H7 (cell line): ENCODE data around the gene ZDHHC19. TPM values are rescaled to one million over a fixed set of nuclear protein-coding genes. Genes with fewer than 3 reads are reported as not detected.
"Not testable (repeated sequence)": the region's sequence is repeated elsewhere in the genome, so short reads cannot be mapped to it uniquely, and the experiment has no call there.

ENCODE experiments used
- DNase-seq: peaks from one replicate; pipeline ENCODE4 v3.0.0; 2012
- H3K27me3 ChIP-seq: 2 replicates; pipeline ENCODE4 v1.6.0; 2011; ENCODE audit warnings: mild to moderate bottlenecking, low read length; ENCODE audit not compliant: control insufficient read depth, insufficient read depth
- H3K36me3 ChIP-seq: replicated peaks from 2 replicates; pipeline ENCODE4 v1.5.1; 2011; ENCODE audit warnings: low read length; ENCODE audit not compliant: control insufficient read depth, insufficient read depth
- H3K4me3 ChIP-seq: 2 replicates; pipeline ENCODE4 v1.5.1; 2011; ENCODE audit warnings: low read depth, mild to moderate bottlenecking, control low read depth, low read length, moderate library complexity; ENCODE audit not compliant: insufficient read depth
- total RNA-seq: library from RNA; depleted of rRNA; stranded (reverse); fragments of >200 nt; shearing (Covaris generic); gene quantifications from 2 replicates; pipeline ENCODE4 v1.2.3, GENCODE V29; 2014

Gene ZDHHC19
- total RNA-seq, 1 experiment from 2014 or later: not detected

DNA sequence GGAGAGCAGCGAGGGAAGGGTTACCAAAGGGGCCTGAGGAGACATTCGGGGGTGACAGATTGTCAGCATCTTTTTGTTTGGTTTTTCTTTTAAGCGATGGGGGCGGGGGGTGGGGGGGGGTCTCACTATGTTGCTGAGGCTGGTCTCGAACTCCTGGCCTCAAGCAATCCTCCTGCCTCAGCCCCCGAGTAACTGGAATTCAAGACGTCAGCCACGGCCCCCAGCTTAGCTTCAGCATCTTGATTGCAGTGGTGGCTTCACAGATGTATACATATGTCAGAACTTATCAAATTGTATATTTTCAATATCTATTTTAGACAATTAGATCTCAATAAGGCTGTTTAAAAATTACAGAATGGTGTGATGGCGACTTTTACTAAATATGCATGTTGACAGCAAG is 30.9 kb downstream of the ZDHHC19 start:
- no peaks in the 10 kb centered on the region for H3K36me3 ChIP-seq
- H3K27me3 ChIP-seq: no peaks in the 10 kb centered on the region
- DNase-seq: no peak
- H3K4me3 ChIP-seq: no peak overlapping the region

DNA sequence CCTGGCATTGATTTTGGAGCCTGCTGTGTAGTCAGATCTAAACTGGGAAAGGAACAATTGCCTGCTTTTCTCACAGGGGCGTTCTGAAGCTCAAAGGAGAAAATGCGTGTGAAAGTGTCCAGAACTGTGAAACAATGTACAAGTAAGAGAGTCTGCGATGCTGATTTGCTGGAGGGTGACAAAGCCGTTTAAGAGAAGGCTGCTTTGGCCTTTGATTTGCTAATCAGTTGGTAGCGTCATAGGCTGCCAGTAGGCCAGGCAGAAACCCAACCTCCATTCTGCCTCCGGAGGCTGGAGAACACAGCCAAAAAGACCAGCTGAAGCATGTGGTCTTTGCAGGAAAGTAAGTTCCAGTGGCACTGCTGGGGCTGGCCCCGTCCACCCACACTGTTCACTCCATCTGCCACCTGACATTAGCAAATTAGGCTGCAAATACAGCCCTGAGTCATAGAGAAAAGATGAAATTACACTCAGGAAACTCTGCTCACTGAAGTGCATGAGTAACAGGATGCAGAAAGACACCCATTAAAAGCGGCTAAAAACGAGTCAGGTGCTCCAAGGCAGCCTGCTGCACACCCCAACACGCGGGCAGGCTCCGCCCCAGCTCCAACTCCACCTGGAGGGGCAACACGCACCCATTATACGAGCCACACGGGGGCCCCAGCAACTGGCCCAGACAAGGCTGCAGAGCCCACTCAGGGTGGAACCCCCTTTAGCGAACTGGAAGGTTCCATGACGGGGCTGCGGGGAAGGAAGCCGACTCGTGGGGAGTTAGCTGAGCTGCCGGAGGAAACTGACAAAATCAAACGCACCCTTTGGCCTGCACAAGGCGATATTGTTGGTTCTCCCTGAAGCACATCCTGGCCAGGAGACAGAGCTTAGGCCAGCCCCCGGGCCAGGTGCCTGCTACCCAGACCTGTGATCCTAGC is 31.6 kb downstream of the ZDHHC19 start:
- peak; percentile 83 for DNase-seq
- H3K4me3 ChIP-seq: no peak overlapping the region

DNA sequence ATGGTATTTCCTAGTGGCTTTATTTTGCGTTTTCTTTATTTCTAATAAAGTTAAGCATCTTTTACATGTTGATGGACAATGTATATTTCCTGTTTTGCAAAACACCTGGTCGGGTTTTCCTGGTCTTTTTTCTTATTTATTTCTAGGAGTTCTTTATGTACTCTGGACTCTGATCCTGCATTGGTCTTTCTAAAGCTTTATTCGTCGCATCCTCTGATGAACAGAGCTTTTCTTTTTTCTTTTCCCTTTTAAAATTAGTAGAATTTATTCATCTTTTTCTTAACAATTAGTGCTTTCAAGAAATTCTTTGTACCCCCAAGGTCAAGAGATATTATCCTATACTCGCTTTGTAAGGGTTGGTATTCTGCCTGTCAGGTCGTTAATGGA is 32.2 kb downstream of the ZDHHC19 start:
- Histone ChIP-seq H3K4me3 (no peak overlapping the region), H3K27me3 (no peaks in the 10 kb centered on the region), H3K36me3 (no peaks in the 10 kb centered on the region)
- DNase-seq: no peak

More for the DNA sequence above, 31.6 kb downstream of the ZDHHC19 start:
- H3K27me3 ChIP-seq: no peaks in the 10 kb centered on the region
- H3K36me3 ChIP-seq: no peaks in the 10 kb centered on the region

DNA sequence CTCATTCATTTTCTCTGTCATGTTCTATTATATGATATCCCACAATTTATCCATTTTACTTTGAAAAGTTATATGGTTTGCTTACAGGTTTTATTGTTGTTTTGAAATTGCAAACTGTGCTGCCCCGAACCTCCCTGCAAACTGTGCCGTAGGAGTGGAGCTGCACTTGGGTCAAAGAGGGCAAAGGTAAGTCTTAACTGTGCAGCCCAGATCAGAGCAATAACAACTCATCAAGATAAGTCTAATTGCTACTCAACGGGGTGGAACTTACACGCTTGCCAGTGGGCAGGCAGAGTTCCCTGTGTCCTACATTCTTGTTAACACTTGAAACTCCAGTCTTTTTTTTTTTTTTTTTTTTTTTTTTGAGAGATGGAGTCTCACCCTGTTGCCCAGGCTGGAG is 33.2 kb downstream of the ZDHHC19 start:
- H3K36me3 ChIP-seq: no peaks in the 10 kb centered on the region
- H3K4me3 ChIP-seq: no peak overlapping the region
- H3K27me3 ChIP-seq: no peaks in the 10 kb centered on the region
- peak; percentile 27 for DNase-seq

DNA sequence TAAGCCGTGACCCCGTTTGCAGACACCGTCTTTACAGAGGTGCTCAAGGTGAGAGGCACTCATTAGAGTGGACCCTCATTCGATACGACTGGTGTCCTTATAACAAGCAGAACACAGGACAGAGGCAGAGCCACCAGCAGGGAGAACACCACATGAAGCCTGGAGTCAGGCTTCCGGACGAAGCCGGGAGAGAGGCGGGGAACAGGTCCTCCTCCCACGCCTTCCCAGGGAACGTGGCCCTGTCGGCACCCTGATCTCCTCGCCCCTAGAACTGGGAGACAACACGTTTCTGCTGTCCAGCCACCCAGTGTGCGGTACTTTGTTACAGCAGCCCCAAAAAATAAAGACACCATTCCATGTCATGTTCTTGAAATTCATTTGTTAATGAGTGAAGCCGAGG is 33.6 kb downstream of the ZDHHC19 start:
- H3K4me3 ChIP-seq: no peak overlapping the region
- no peaks in the 10 kb centered on the region for H3K27me3 ChIP-seq
- no peaks in the 10 kb centered on the region for H3K36me3 ChIP-seq
- peak; percentile 43 for DNase-seq

DNA sequence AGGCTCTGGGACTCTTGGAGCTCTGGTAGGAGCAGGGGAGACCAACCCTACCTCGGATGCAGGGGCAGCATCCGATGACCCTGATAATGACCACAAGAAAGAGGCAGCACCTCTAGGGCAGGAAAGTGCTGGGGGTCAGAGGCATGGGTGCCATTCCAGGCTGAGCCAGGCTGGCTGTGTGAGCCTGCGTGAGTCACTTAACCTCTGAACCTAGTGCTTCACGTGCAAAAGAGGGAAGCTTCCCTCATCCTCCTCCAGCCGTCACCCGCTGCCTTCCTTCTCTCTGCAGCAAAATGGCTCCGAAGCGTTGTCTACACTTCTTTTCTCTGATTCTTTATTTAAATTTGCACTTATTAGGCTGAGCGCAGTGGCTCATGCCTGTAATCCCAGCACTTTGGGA is 35.5 kb downstream of the ZDHHC19 start:
- no peaks in the 10 kb centered on the region for H3K27me3 ChIP-seq
- peak; percentile 42 for DNase-seq
- no peak overlapping the region for H3K4me3 ChIP-seq
- no peaks in the 10 kb centered on the region for H3K36me3 ChIP-seq

DNA sequence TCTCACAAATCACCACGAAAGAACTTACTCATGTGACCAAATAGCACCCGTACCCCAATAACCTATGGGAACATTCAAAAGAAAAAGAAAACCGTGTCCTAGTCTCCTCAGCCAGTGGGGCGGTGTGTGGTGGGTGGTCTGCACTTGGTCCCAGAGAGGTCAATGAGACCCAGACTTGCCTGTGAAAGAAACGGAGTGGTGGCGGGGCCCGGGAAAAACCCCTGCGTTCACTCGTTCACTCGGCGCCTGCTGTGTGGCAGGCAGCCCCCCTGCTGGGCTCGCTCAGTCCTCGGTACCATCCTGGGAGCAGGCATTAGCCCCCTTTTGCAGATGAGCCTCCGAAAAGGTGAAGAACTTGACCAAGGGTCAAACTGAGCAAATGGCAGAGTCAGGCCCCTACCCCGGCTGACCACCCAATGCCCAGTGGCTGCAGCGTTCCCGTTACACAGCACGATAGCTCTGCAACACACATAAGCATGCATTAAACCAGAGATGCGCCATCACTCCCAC is 36.0 kb downstream of the ZDHHC19 start:
- peak; percentile 49 for DNase-seq
- no peak overlapping the region for H3K4me3 ChIP-seq
- no peaks in the 10 kb centered on the region for H3K27me3 ChIP-seq
- H3K36me3 ChIP-seq: no peaks in the 10 kb centered on the region

DNA sequence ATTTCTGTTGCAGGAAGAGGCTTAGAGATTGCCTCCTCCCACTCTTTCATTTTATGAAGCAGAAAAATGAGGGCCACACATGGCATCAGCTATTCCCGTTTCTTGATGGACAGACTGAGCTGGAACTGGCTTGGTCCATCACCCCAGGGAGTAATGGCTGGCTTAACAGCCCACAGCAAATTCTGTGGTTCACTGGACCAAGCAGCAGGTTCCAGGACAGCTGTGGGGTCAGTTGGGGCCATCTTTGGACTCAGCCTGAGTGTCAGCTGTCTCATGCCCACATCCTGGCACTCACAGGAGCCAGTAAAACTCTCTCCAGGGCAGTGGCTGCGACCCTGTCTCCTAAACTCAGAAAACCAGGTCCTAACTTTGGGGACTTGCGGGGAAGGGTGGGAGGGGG is 36.5 kb downstream of the ZDHHC19 start:
- no peaks in the 10 kb centered on the region for H3K36me3 ChIP-seq
- no peak overlapping the region for H3K4me3 ChIP-seq
- no peak for DNase-seq
- no peaks in the 10 kb centered on the region for H3K27me3 ChIP-seq

DNA sequence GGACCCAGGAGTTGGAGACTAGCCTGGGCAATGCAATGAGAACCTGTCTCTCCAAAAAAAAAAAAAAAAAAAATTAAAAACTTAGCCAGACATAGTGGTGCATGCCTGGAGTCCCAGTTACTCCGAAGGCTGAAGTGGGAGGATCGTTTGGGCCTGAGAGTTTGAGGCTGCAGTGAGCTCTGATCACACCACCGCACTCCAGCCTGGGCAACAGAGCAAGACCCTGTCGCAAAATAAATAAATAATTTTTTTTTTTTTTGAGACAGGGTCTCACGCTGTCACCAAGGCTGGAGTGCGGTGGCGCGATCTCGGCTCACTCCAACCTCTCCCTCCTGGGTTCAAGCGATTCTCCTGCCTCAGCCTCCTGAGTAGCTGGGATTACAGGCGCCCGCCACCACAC is 40.9 kb downstream of the ZDHHC19 start:
- not testable (repeated sequence) for H3K4me3 ChIP-seq, DNase-seq, H3K27me3 ChIP-seq, H3K36me3 ChIP-seq

DNA sequence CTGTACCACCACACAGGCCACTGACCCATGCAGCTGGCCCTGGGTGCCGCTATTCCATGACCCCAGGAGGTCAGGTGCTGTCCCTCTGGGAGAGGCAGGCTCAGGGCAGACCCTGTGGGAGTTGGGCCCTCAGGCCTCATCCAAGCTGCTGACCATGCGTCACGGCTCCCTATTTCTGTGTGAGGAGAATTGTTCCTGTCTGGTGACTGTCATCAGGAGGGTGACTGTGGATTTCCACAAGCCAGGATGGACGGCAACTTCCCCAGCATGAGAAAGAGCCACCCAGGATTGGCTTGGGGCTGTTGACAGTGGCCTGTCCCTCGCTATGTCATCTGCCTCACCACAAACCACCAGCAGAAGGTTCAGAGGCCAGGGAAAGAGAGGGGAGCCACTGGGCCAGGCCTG is 41.4 kb downstream of the ZDHHC19 start:
- Histone ChIP-seq H3K4me3 (no peak overlapping the region), H3K36me3 (no peaks in the 10 kb centered on the region), H3K27me3 (no peaks in the 10 kb centered on the region)
- DNase-seq: no peak

DNA sequence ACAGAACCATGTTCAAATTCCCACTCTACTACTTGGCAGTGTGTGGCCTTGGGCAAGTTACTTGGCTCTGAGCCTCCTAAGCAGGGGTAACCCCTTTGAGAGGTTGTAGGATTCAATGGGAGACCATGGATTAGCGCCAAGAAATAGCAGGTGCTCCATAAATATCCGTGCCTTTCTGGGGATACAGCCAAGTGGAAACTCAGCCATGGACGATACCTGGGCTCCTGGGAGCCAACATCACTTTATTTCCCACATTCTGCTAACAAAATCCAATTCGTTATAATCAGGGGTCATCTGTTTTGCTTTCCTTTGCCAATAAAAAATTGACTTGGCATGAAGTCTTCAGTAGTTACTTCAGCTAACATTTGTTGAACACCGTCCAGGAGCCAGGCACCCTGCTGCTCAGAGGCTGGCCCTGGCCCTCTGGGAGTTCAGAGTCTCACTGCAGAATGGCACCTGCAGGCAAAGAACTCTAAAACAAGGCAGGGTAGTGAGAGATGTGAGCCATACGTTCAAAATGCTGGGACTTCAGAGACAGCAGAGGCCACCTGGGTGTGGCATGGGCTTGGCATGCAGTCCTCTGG is 42.3 kb downstream of the ZDHHC19 start:
- Histone ChIP-seq H3K27me3 (no peaks in the 10 kb centered on the region), H3K36me3 (no peaks in the 10 kb centered on the region), H3K4me3 (no peak overlapping the region)
- DNase-seq: no peak

DNA sequence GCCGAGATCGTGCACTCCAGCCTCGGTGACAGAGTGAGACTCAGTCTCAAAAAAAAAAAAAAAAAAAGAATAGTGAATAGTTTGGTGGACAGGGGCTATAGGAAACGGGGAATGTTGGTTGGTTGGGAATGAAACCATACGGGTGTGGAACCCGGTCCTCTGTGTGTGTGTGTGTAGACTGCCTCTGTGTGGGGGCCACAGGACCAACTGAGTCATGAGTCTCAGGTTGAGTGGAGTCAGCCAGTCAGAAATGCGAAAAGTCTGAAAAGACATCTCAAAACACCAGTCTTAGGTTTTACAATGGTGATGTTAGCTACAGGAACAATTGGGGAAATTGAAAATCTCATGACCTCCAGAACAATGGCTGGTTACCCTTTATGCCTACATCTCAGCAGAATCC is 44.5 kb downstream of the ZDHHC19 start:
- Histone ChIP-seq H3K27me3 (no peaks in the 10 kb centered on the region), H3K36me3 (no peaks in the 10 kb centered on the region), H3K4me3 (no peak overlapping the region)
- no peak for DNase-seq

DNA sequence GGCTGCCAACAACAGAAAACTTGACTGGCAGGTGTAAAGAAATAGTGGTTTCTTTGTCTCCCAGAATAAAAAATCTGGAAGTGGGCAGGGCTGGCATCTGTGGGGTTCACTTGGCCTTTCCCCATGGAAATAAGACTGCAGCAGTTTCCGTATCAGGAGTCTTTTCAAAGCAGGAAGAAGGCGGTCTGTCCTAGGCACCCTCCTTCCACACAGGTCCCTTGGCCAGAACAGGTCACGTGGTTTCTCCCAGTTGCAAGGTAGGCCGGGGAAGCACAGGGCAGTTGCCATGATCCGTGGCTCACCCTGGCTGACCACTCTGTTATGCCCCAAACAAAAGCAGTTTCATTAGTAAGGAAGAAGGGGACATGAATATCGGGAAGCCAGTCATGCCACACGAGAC is 45.4 kb downstream of the ZDHHC19 start:
- no peak overlapping the region for H3K4me3 ChIP-seq
- H3K36me3 ChIP-seq: no peaks in the 10 kb centered on the region
- H3K27me3 ChIP-seq: no peaks in the 10 kb centered on the region
- peak; percentile 41 for DNase-seq

DNA sequence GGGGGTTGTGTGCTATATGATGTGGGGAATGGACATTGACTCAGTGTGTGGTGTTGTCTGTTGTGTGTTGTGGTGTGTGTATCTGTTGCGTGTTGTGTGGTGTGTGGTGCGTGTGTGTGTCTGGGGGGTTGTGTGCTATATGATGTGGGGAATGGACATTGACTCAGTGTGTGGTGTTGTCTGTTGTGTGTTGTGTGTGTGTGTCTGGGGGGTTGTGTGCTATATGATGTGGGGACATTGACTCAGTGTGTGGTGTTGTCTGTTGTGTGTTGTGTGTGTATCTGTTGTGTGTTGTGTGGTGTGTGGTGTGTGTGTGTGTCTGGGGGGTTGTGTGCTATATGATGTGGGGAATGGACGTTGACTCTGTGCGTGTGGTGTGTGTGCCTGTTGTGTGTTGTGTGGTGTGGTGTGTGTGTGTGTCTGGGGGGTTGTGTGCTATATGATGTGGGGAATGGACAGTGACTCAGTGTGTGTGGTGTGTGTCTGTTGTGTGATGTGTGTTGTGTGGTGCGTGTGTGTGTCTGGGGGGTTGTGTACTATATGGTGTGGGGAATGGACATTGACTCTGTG is 46.1 kb downstream of the ZDHHC19 start:
- not testable (repeated sequence) for H3K4me3 ChIP-seq, DNase-seq, H3K36me3 ChIP-seq, H3K27me3 ChIP-seq

DNA sequence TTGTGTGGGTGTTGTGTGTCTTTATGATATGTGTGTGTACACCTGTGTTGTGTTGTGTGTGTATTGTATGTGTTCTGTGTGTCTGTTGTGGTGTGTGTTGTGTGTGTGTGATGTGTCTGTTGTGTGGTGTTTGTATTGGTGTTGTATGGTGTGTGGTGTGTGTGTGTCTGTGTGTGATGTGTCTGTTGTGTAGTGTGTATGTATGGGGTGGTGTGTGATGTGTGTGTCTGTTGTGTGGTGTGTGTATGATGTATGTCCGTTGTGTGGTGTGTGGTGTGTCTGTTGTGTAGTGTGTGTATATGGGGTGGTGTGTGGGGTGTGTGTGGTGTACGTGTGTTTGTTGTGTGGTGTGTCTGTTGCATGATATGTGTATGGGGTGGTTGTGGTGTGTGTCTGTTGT is 46.6 kb downstream of the ZDHHC19 start:
- Histone ChIP-seq H3K4me3 (no peak overlapping the region), H3K36me3 (no peaks in the 10 kb centered on the region), H3K27me3 (no peaks in the 10 kb centered on the region)
- no peak for DNase-seq
